Pancreas (tissue), 10 donors: ENCODE measurements around the gene TLNRD1. TPM values are rescaled to one million over a fixed set of nuclear protein-coding genes. Genes with fewer than 3 reads are reported as not detected.
A peak's percentile ranks its signal among the peaks of the same experiment; 100 is the strongest.

Experiments used
- ATAC-seq, 4 donors: fragments of 200-7000 bp; cut with Tn5 transposase; one replicate each; pipeline versions ENCODE4 v1.8.0 to v1.9.1; 2020; ENCODE audit warnings: mild to moderate bottlenecking in 4 of 4, moderate library complexity in 4 of 4
- DNase-seq, 6 donors: peaks; one replicate each; pipeline ENCODE4 v3.0.0-alpha.2; 2020
- FAIRE-seq: peaks from 2 replicates; lab custom pipeline; 2012; peaks lifted over from hg19 to GRCh38; lab: Jason Lieb, UNC
- H3K27ac ChIP-seq, 4 donors: fragments of 200-600 bp; sonication (generic); 1 replicate in 3 of 4; 2 replicates in 1 of 4; pipeline versions ENCODE4 v1.5.0 to v1.8.0; 2020
- H3K27me3 ChIP-seq, 4 donors: fragments of 200-600 bp; one replicate each; pipeline ENCODE4 v1.8.0; 2021
- H3K36me3 ChIP-seq, 3 donors: fragments of 200-600 bp; sonication (generic) in 1 of 3; one replicate each; pipeline versions ENCODE4 v1.5.0 to v1.8.0; 2020 to 2021
- H3K4me1 ChIP-seq, 3 donors: fragments of 200-600 bp; one replicate each; pipeline ENCODE4 v1.8.0; 2021
- H3K4me3 ChIP-seq, 4 donors: fragments of 200-600 bp; sonication (generic) in 2 of 4; one replicate each; pipeline versions ENCODE4 v1.5.0 to v1.8.0; 2020 to 2021
- H3K9me3 ChIP-seq, 4 donors: fragments of 200-600 bp; one replicate each; pipeline ENCODE4 v1.8.0; 2021
- WGBS, 2 donors: extraction: QIAGEN DNeasy Blood & Tissue Kit; methylation state at CpG; one replicate each; pipeline ENCODE4 v1.1.7; 2013; 5-methylcytosine and 5-hydroxymethylcytosine counted together
- intact Hi-C, 3 donors: fragments of 100-400 bp; cut with DNase I; formaldehyde crosslinking; loops; one replicate each; pipeline versions ENCODE4 v1.11.1 to v1.14.2; 2022
- polyA plus RNA-seq, 2 donors: library from polyadenylated mRNA; stranded (reverse); fragments of 200-250 nt; gene quantifications; one replicate each; pipeline ENCODE4 v1.2.3, GENCODE V29; 2013
- total RNA-seq, 6 donors: library from RNA; stranded (reverse); fragmentation: NEBNext Ultra II Directional in 4 of 6; extraction: Animal tissue kit (Norgen Biotek cat#: 25700) in 4 of 6; gene quantifications; one replicate each; pipeline versions ENCODE4 v1.2.1 to v1.2.4, GENCODE V29; 2021 to 2023
- TF ChIP-seq, protein P1 (sequence below), 4 donors: fragments of 200-600 bp; sonication (generic) in 3 of 4; IDR thresholded peaks; one replicate each; pipeline versions ENCODE4 v1.5.0 to v1.8.0; 2021; ENCODE audit warnings: antibody characterized with exemption in 4 of 4
- donor health status: healthy with polysubstance abuse.
- donor health status: DM: no; HTN: no; CAD: no; lungs with moderate emphysema.
- donor health status: DM: no; HTN: no; CAD: no.
- donor health status: control.
- donor health status: control.
- donor health status: Bipolar disorder and iron deficiency.
- donor health status: DM: yes; HTN: yes; CAD: no.
- donor health status: DM: no; HTN: no; CAD: no.
- donor health status: DM: no; HTN: no; CAD: no.
- donor health status: DM: yes; HTN: yes; CAD: no.

TLNRD1 gene
- total and polyA plus RNA-seq, 8 donors, result 3.1 to 13.5 (median 8.8) TPM

DNA sequence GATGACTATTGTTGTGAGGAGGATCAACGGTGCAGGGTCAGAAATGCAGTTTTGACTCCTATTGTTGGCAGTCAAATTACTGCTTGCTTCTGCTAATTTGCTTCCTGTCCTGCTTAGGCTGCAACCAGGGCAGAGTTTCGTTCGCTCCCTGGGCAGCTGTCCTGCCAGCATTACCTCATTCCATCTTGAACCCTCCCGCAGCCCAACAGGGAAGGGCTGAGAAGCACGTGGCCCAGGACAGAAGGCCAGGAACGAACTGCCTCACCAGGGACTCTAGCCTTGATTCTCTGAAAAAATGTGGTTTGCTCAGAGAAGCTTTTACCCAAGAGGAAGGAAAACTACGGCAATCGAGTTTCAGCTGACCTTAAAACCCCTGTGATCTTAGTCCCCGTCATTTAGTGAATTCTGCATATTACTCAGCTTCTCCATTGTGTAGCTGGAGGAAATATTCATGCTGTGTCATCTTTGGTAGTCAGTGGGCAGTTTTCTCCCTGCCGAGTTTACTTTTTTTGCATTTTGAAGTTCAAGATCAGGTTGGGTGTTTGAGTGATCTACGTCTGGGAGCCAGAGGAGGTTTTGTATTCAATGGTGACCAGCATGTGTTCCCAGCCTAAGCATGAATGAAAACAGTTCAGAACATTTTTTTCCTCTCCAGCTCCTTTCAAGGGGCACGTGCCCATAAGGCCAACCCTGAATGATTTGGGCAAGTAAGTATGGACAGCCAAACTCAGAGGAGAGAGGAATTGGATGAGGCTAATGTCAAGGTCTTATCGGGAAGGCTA, 23.0 kb downstream of the TLNRD1 start:
- DNase-seq, result peak in 1 of 6 donors; percentile 58
- ATAC-seq, result peak in 3 of 4 donors; percentile 74 to 87 (median 87)
- Histone ChIP-seq H3K36me3 (no peaks in the 10 kb centered on the region), H3K27ac (peak overlapping the region in 2 of 4 donors; percentile 36 to 57), H3K4me3 (no peak overlapping the region), H3K4me1 (no peaks in the 10 kb centered on the region), H3K9me3 (no peaks in the 10 kb centered on the region), H3K27me3 (no peaks in the 10 kb centered on the region)
- no peak for FAIRE-seq
- TF ChIP-seq, protein P1, sequence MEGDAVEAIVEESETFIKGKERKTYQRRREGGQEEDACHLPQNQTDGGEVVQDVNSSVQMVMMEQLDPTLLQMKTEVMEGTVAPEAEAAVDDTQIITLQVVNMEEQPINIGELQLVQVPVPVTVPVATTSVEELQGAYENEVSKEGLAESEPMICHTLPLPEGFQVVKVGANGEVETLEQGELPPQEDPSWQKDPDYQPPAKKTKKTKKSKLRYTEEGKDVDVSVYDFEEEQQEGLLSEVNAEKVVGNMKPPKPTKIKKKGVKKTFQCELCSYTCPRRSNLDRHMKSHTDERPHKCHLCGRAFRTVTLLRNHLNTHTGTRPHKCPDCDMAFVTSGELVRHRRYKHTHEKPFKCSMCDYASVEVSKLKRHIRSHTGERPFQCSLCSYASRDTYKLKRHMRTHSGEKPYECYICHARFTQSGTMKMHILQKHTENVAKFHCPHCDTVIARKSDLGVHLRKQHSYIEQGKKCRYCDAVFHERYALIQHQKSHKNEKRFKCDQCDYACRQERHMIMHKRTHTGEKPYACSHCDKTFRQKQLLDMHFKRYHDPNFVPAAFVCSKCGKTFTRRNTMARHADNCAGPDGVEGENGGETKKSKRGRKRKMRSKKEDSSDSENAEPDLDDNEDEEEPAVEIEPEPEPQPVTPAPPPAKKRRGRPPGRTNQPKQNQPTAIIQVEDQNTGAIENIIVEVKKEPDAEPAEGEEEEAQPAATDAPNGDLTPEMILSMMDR (IDR thresholded peaks at IDR 0.05), result no peak
- intact Hi-C loops, result no loop called here
- 76 to 78% methylated on average over 13 of the region's 13 CpGs for WGBS, 2 donors

DNA sequence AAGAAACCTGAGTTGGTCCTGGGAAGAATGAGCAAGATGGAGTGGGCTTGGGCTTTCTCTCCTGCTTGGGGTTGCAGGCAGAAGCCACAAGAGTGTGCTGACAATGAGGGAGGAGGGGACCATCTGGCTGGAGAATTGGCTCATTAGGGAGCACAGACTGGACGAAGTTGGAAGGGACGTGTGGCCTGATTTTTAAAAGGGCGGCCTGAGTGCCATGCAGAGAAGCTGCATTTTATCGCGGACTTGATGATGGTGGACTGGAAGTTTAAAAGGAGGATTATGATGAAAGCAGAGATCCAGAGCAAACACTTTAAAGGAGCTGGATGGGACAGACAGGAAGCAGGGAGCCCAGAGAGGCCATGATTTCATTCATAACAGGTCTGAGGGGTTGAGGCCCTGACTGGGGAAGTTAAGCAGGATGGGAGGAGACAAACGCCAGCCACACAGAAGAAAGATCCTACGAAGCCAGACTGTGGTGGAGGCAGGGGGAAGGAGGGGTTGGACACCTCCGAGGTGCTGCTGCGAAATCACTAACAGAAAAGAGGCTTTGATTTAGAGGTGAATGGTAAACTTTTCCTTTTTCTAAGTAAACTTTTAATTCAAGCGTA, 23.6 kb downstream of the TLNRD1 start:
- TF ChIP-seq, protein P1 (IDR thresholded peaks at IDR 0.05), result no peak
- Histone ChIP-seq H3K9me3 (no peaks in the 10 kb centered on the region), H3K27ac (peak overlapping the region in 2 of 4 donors; percentile 36 to 57), H3K4me3 (no peak overlapping the region), H3K27me3 (no peaks in the 10 kb centered on the region), H3K36me3 (no peaks in the 10 kb centered on the region), H3K4me1 (peaks cover 0 to 2% (median 0%) of the 10 kb centered on the region in 3 donors)
- ATAC-seq (peak in 2 of 4 donors; percentile 50 to 52), DNase-seq (no peak), FAIRE-seq (no peak)
- intact Hi-C loops, result no loop called here
- 86 to 87% methylated on average over 10 of the region's 10 CpGs for WGBS, 2 donors

DNA sequence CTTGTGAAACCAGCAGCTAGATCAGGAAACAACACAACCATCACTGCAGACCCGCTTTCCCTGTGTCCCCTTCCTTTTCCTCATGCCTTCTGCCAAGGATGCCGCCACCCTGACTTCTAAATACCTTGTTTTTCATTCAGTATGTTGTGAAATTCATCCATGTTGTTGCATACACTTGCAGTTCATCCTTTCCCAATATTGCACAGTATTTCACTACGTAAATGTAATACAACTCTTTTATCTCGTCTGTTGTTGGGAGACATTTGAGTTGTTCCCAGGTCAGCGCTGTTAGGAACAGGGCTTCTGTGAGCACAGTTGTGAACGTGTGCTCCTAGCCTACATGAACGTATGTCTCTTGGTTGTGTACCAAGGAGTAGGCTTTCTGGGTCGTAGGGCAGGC, 24.2 kb downstream of the TLNRD1 start:
- no peak for DNase-seq
- Histone ChIP-seq H3K36me3 (no peaks in the 10 kb centered on the region), H3K9me3 (no peaks in the 10 kb centered on the region), H3K27me3 (no peaks in the 10 kb centered on the region), H3K4me1 (peaks cover 0 to 8% (median 0%) of the 10 kb centered on the region in 3 donors), H3K4me3 (no peak overlapping the region), H3K27ac (no peak overlapping the region)
- 90 to 95% methylated on average over 8 of the region's 8 CpGs for WGBS, 2 donors
- no peak for ATAC-seq
- intact Hi-C loops, result no loop called here
- TF ChIP-seq, protein P1 (IDR thresholded peaks at IDR 0.05), result no peak
- FAIRE-seq, result no peak

DNA sequence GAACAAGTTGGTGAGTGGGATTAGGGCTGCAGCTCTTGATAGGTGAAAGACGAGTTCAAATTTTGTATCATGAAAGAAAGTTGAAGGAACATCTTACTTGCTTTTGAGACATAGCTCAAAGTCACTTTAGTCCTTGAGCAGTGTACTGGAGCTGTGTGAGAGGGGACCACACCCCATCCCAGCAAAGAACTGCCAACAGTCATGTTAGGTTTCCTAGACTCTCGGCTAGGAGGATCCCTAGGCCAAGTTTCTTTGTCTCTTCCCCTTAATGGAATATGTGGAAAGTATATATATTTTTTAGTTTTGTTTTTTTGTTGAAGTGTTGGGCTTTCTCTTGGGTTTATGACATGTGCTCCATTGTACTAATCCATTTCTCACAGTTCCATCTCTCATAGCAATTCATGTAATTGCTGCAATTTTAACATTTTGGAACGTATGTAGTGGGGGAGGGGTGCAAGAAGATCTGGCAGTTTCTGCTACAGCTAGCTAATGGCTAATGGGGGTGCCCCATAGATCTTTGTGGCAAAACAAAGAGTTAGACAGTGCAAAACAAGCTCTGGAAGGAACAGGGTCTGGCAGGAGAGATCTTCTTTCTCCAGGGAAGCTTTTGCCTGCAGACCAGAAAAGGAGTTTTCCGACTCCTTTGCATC, 25.1 kb downstream of the TLNRD1 start:
- 88 to 89% methylated on average over 4 of the region's 4 CpGs for WGBS, 2 donors
- Histone ChIP-seq H3K9me3 (no peaks in the 10 kb centered on the region), H3K36me3 (no peaks in the 10 kb centered on the region), H3K4me3 (no peak overlapping the region), H3K4me1 (peaks cover 0 to 15% (median 6%) of the 10 kb centered on the region in 3 donors), H3K27me3 (no peaks in the 10 kb centered on the region), H3K27ac (no peak overlapping the region)
- TF ChIP-seq, protein P1 (IDR thresholded peaks at IDR 0.05), result no peak
- DNase-seq (no peak), FAIRE-seq (no peak), ATAC-seq (no peak)
- intact Hi-C loops, result no loop called here
